Measurements from ENCODE around the gene GXYLT1.

DNA sequence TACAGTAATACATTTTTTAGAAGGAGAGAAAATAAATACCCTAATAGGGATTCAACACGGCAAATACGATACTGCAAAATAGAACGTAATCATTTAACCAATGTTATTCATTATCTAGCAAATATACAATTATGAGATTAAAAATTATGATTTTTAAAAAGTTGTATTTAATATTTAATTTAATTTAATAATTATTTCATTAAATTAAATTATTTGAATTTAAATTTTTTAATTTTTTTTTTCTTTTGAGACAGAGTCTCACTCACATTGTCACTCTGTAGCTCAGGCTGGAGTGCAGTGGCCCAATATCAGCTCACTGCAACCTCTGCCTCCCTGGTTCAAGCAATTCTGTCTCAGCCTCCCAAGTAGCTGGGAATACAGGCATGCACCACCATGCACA is 42.0 kb downstream of the GXYLT1 start:
- TF ChIP-seq POLR2AphosphoS5 (IDR thresholded peaks at IDR 0.05; ENCODE audit: borderline replicate concordance, low read depth, low read length) (no peak), EZH2 (IDR thresholded peaks at IDR 0.05) (no peak)
